Body of pancreas (tissue), 4 donors: ENCODE measurements around the gene LBX1.

Experiments used
- CTCF ChIP-seq, 7 experiments: fragments of 450-650 bp in 4 of 7; fragments of 200-600 bp in 3 of 7; sonication (generic) in 3 of 7; IDR thresholded peaks; one replicate each; pipeline ENCODE4 v1.5.1; 2016 to 2019; ENCODE audit warnings: antibody characterized with exemption in 7 of 7
- POLR2A ChIP-seq, 3 donors: fragments of 450-650 bp; IDR thresholded peaks; one replicate each; pipeline ENCODE4 v1.6.1; 2016; ENCODE audit warnings: antibody characterized with exemption in 3 of 3, mild to moderate bottlenecking in 2 of 3

GRCh38 chr10:101261702-101262101, 32.4 kb upstream of the LBX1 start:
- TF ChIP-seq CTCF (IDR thresholded peaks at IDR 0.05), result no peak
- TF ChIP-seq POLR2A (IDR thresholded peaks at IDR 0.05), result no peak
